NT2/D1 (cell line): ENCODE results near the gene MDM2.

ENCODE experiments used
- SUZ12 ChIP-seq: IDR thresholded peaks from 2 replicates; pipeline ENCODE4 v1.6.1; 2011; ENCODE audit not compliant: insufficient read length, insufficient read depth; ENCODE audit errors: extremely low read depth
- YY1 ChIP-seq: IDR thresholded peaks from 2 replicates; pipeline ENCODE4 v1.6.1; 2011; ENCODE audit not compliant: insufficient read length, insufficient read depth
- ZNF274 ChIP-seq: IDR thresholded peaks from 2 replicates; pipeline ENCODE4 v1.6.1; 2011; ENCODE audit warnings: mild to moderate bottlenecking, low read depth, low read length

DNA sequence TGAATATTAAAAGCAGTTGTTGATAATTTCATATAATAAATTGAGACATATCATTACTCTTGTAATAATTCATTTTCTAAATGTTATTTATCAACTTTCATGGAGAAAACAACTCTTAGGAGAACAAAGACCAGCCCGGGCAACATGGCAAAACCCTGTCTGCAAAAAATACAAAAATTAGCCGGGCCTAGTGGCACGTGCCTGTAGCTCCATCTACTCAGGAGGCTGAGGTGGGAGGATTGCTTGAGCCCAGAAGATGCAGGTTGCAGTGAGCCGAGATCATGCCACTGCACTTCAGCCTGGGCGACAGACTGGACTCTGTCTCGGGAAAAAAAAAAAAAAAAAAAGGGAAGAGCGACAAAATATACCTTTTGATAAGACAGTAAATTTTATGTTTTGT, 40.8 kb upstream of the MDM2 start:
- no peak for TF ChIP-seq SUZ12
- TF ChIP-seq ZNF274: no peak
- TF ChIP-seq YY1: no peak
